MM.1S (cell line): ENCODE data around the gene PAK1.

Experiments
- CTCF ChIP-seq: fragments of 300-600 bp; sonication (generic); IDR thresholded peaks from 2 replicates; pipeline ENCODE4 v1.5.1; 2016; ENCODE audit warnings: antibody characterized with exemption, low read length, mixed read lengths
- EZH2 ChIP-seq: fragments of 300-600 bp; sonication (generic); optimal IDR thresholded peaks from 2 replicates; pipeline ENCODE3; 2017; ENCODE audit warnings: low read depth, mild to moderate bottlenecking, antibody characterized with exemption, low read length, mixed read lengths

- TF ChIP-seq CTCF = no peak
- TF ChIP-seq EZH2 = no peak
Observed at GRCh38 chr11:77431813-77432212, 42.1 kb downstream of the PAK1 start.
